ENCODE data around the gene MRGPRG.

GRCh38 chr11:3202759-3203158 is 15.9 kb downstream of the MRGPRG start:
- TF ChIP-seq SMAD3 (CRISPR knock-in tag; IDR thresholded peaks at IDR 0.05; ENCODE audit: borderline replicate concordance): no peak
- TF ChIP-seq FOXJ3 (CRISPR knock-in tag; IDR thresholded peaks at IDR 0.05; ENCODE audit: borderline replicate concordance): no peak
- no peak for TF ChIP-seq CTCF (IDR thresholded peaks at IDR 0.05)
